Fibroblast of lung (primary cell): Measurements from ENCODE around the gene PSMD2.

Source experiments
- CTCF ChIP-seq, 2 donors: IDR thresholded peaks in 1 of 2; conservative IDR thresholded peaks in 1 of 2; 1 replicate in 1 of 2; 2 replicates in 1 of 2; pipeline ENCODE4 v1.5.1; 2011 to 2012; ENCODE audit warnings: low read length in 2 of 2, control low read depth in 1 of 2, inconsistent platforms in 1 of 2, low read depth in 1 of 2, mild to moderate bottlenecking in 1 of 2
- EZH2 ChIP-seq: IDR thresholded peaks from 2 replicates; pipeline ENCODE4 v1.5.1; 2012; ENCODE audit warnings: low read length, control low read depth, mild to moderate bottlenecking; ENCODE audit errors: missing control alignments

DNA sequence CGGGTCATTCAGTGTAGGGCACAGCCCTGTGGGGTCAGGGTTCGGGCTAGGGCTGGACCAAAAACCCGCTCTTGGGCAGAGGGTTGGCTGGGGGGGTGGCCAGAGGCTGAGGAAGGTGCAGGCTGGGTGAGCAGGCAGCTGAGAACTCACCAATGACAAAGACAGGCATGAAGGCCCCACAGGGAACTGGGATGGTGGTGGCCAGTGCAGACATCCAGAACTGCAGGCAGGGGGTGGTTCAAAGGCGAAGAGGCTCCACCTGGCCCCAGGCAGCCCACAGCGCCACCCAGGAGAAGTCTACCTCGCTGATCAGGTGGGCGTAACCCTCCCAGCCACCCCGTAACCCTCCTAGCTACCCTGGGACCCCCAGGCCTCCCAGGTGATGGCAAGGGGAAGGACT lies 55.7 kb downstream of the PSMD2 start:
- TF ChIP-seq EZH2 (no peak), CTCF (conservative IDR thresholded peaks at IDR 0.05 in 1 of 2, IDR thresholded peaks at IDR 0.05 in 1 of 2; ENCODE audit: low read depth in 1 of 2, low read length in 2 of 2) (no peak)
